Stimulated activated CD4-positive, alpha-beta T cell treated with anti-CD3 and anti-CD28 coated beads, Interleukin-12 subunit alpha, Interleukin-12 subunit beta, amount 100 ng/mL, for 4 hours (primary cell): ENCODE measurements around the gene DNMT1.
A peak's percentile ranks its signal among the peaks of the same experiment; 100 is the strongest.

Experiments
- DNase-seq: peaks from one replicate; pipeline ENCODE4 v3.0.0-alpha.2; 2020

DNMT1 gene

DNA sequence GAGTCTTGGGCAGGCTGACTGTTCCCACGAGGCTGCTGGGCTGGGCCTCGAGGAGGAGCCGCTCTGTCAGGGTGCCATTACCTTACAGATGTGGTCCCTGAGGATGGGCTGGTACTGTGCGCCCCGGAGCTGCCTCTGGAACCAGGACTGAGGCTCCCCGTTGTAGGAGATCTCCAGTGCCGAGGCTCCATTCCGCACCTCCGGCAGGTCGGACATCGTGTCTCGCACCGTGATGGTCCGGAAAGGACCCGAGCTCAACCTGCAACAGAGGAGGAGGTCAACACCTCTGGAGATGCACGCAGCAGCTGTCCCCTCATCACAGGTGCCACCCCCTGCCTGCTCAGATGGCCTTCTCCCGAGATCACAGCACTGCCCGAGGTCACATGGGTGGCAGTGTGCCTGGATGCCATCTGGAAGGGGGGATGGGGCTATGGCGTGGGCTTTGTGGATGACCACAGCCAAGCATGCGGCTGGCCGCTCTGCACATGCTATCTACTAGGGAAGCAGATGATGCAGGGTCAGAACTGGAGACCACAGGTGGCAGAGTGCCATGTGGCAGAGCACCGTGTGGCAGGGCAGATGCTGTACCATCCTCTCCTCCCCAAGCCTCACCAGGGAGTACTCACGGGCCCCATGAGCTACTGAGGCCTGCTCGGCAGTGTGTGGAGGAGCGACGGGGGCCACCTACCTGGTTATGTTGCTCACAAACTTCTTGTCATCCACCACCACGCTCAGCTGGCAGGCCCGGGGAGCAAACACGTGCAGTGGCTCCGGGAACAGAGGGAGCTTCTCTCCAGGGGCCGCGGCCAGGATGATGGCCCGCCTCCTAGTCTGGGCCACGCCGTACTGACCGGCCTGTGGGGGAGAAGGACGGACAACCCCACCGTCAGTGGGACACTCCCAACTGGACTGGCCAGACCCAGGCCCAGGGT is 56.7 kb downstream of the DNMT1 start:
- no peak for DNase-seq

DNA sequence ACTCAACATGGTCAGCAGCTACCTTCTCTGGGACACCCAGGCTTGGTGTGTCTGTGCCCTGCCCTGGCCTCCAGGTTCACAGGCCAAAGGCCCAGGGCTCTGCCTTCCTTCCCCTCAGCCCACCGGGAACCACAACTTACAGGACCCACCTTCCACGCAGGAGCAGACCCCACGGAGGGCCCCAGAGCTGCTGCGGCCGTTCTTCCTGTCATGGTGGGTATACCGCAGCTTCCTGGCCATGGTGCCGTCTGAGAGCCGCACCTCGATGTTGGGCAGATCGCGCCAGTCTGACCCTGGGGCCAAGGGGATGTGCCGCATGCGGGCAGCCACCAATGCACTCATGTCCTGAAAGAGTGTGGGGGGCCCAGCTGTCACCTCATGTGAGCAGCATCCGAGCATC is 57.8 kb downstream of the DNMT1 start:
- DNase-seq = no peak

DNA sequence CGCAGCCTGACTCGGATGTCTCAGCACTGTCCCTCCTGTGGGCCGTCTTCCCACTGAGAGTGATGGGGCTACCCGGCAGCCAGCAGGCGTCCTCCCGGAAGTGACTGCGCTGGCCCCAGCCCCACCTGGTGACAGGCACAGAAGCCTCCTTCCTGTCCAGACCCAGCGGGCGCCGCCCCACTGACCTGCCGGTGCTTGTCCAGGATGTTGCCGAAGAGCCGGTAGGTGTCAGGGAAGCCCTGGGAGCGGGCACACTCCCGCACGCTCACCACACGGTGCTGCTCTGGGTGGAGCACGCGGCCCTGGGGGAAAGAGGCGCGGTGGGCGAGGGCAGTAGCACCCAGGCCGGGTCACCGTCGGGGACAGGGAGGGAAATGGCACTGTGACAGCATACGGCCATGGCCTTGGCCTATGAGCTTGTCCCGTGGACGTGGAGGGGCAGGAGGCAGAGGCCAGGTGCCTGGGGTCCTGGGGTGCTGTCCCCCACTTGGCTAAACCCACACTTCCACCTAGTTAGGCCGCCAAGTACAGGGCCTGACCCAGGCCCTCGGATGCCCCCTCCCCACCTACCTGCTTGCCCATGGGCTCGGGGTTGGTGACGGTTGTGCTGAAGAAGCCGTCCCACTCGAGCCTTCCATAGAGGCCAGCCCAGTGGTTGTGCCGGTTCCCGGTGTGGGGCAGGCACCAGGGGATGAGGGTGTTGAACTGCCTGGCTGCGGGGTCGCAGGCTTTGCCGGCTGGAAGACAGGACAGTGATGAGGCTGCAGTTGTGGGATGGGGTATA is 59.0 kb downstream of the DNMT1 start:
- DNase-seq = no peak

DNA sequence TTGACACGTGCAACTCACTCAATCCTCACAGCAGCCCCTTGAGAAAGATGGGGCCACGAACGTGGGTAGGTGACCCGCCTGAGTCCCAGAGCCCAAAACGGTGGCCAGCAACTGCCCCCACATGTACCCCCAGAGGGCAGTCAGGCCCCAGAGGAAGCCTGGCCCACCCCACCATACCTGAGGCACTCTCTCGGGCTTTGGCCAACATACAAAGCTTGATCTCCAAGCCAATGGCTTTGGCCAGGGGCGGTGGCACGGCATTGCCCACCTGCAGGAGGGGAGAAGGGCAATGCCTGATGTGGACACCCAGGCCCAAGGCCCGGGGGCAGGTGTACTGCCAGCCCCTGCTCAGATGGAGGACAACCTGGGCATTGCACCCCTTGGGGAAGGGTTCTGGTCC is 60.7 kb downstream of the DNMT1 start:
- no peak for DNase-seq

DNA sequence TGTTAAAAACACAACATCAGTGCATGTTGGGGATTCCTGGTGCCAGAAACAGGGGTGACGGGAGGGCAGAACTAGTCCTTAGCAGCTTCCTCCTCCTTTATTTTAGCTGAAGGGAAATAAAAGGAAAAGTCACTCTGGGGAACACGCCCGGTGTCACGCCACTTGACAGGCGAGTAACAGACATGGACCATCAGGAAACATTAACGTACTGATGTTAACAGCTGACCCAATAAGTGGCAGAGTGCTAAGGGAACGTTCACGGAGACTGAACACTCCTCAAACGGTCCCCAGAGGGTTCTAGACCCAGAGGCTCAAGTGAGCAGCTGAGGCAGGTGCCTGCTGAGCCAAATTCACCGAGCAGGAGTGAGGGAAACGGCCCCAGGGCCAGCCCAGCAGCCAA is 61.2 kb downstream of the DNMT1 start:
- DNase-seq = no peak

DNA sequence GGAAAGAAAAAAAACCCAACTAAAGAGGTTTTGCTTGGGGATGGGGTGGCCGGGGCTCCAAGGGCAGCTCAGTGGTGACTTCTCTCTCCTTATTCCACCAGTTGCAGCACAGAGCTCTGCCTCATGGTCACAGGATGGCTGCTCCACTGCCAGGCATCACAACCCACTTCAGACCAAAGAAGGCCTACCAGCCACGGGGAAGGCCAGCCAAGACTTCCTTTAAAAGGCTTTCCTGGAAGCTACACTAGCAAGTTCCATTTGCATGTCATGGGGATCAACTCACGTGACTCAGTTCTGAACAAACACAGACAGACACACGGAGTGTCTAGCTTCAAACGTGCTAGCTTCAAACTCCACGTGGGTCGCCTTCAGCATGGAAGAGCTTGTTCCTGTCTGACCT is 61.8 kb downstream of the DNMT1 start:
- DNase-seq = no peak

DNA sequence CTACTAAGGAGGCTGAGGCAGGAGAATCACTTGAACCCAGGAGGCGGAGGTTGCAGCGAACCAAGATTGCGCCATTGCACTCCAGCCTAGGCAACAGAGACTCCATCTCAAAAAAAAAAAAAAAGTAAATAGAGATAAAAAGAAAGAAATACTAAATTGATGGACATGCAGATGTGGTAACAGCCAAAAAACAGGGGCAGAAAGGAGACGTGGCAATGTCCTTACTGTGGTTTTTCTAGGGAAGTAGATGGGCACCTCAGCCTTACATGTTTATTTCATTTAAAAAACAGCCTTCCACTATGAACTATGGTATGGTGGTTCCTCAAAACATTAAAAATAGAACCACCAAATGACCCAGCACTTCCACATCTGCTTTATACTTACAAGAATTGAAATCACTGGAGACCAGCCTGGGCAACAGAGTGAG is 68.5 kb downstream of the DNMT1 start:
- DNase-seq = no peak

DNA sequence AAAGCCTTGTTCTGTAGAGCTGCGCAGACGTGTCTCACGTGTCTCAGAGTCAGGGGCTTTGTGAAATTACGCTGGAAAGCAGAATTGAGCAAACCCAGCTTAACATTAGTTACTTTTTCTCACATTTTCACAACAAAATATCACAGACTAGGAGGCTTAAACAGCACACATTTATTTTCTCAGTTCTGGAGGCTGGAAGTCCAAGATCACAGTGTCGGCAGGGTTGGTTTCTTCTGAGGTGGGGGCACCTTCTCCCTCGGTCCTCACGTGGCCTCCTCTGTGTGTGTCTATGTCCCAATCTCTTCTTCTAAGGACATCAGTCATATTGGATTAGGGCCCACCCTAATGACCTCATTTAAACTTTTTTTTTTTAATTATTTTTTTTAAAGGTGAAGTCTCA is 70.3 kb downstream of the DNMT1 start:
- no peak for DNase-seq

DNA sequence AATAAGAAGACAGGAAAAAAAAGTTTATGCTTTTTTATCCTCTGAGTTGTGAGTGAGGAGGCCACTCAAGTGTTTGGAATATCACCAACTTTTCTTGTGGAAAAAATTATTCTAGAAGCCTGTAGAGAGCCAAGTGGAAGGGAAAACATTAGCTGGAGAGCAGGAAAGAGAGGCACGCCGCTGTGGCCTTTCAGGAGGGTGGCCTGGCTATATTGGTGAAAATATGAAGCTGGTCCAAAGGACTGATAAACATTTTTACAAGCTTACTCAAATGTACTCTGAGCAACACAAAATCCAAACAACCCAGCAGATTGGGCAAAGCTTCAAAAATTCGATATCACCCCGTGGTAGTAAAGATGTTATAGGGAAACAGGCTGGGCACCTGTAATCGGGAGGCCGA is 72.7 kb downstream of the DNMT1 start:
- DNase-seq = no peak

DNA sequence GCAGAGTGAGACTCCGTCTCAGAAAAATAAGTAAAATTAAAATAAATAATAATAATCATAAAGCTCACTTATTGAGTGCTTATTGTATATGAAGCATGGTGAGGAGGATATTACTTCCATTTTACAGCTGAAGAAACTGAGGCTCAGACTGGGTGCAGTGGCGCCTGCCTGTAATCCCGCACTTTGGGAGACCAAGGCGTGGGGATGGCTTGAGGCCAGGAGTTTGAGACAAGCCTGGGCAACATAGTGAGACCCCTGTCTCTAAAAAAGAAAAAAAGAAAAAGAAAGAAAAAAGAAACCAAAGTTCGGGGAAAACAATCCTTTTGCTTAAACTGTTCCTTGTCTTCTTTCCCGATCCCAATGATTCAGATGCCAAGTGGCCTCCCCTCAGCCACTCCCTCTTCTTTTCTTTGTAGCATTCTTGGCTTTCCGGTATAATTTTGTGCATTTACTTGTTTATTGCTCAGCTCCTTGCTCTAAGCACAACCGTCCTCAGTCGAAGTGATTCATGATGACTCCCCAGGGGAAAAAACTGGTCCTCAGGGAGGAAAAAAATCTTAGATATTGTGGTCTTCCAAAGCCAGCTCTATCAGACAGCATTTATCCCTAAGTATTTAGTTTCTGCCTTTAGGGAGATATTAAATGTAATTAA is 74.1 kb downstream of the DNMT1 start:
- no peak for DNase-seq

DNA sequence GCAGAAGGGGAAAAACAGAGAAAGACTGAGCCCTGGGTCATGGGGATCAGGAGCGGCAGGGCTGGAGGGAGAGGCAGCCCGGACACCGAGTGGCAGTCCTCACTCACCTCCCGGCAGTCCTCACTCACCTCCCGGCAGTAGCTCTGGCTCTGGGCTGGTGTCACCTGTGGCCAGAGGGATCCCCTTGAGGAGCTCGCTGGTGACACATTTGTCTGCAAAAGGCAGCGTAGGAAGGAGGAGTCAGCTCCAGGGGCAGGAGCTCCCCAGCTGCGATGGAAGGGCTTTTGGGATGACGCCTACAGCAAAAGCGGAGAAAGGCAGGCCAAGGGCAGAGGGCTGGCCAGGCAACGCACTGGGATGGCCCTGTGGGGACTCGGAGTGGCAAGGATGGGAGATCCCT is 75.8 kb downstream of the DNMT1 start:
- DNase-seq = no peak

DNA sequence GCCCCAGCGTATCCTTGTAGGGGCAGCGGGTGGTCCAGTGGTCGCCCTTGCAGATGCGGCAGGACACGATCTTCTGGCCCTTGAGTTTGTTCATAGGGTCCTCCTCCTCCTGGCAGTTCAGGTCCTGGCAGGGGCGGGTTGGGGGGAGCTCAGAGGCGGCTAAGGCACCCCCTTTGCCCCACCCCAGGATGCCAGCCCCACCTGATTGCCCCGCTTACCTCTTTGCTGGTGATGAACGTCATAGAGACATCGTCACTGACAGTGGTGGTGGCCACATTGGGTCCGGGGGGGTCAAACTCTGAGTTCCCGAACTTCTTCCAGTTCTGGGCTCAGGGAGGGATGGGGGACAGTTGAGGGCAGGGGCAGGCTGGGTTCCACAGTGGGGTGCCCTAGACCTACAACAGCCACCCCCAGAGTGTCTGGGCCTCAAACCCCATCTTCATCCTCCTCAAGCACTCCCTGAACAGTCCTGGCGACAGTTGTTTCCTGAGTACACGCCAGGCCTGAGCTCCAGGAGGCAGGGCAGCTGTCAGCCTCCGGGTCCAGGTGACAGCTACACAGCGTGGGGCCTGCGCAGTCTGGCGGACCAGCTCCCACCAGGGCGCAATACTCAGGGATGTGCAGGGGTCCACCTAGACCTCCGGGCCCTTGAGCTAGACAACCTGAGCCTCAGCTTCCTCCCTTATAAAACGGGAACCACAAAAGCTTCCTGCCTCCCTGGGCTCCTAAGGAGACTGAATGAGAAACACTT is 77.7 kb downstream of the DNMT1 start:
- DNase-seq = no peak

DNA sequence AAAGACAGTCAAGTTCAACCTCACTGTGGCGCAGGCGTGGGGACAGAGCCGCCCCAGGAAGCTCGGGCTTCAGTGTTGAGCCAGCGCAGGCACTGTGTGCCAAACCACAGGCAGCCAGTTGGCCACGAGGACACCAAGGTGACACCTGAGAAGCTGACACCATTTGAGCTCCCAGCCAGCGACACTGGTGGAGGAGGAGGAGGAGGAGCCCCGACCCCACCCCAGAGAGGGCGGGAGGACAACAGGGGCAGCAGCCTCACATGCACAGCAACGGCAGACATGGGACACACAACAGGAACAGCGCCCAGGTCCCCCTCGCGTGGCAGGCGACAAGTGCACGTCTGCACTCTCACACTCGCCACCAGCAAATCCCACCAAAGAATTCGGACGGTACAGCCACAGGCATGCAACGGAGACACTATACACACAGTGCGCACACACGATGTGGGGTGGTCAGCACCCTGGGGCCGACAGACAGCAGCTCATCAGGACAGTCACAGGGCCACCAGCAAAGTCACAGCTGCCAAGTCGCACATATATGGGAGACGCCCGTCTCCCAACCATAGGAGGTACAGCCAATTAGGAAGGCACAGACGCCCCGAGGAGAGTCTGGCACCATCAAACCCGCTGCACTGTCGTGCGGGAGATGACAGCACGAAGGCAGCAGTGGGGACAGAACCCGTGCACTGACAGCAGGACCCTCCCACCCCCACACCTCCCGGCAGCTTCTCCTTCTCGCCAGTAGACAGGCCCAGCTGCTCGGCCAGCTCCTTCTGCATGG is 78.5 kb downstream of the DNMT1 start:
- DNase-seq = no peak

DNA sequence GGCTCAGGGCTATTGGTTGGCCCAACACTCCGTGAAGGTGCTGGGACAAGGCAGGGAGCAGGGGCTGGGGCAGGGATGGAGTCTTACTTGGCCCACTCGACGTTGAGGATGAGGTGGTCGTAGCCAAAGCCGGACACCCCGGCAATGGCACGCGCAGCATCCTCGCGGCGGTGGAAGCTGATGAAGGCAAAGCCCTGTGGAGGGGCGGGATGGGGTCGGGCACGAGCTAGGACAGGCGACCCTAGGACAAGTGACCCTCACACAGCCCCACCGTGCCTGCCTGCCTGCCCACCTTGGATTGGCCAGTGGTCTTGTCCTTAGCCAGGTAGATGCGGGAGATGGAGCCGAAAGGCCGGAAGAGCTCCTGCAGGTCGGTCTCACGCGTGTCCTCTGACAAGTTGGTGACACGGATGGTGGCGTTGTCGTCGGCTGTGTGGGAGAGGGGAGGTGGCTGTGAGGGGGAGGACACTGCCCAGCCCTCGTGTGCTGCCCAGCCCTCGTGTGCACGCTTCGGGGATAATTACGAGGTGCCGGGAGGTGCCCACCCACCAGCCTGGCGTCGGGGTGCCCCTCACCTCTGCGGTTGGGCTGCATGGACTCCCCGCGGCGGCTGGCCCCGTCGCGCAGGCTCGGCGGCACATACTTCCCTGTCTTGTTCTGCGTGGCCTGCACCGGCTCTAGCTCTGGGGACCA is 79.2 kb downstream of the DNMT1 start:
- no peak for DNase-seq

DNA sequence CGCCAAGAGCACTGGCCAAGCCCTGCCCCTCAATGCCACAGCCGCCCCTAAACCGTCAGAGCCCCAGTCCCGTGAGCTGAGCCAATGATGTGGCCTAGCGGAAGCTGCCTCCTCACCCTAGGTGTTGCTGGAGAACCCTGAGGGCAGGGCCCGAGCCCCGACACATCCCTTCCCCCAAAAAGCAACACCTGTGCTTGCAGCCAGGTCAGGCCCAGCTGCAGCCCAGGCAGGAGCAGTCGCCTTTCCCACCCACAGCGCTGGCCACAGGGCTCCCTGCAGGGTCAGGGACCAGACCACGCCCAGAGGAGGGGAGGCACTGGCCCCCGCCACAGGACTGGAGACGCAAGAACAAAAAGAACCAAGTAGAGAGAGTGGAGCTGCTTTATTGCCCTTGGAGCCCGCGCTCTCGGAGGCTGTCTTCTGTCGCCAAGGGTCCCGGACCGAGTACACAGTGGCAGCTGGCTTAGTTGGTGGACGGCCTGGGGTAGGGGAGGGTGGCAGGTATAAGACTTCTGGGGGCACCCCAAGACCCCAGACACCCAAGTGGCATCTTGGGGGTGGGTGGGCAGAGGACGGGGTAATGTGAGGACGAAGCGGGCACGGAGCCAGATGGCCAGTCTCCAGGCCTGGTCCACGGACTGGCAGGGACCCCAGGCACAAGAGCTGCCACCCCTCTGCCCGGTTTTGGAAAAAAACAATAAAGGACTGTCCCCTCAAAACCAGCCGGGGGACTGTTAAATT is 79.9 kb downstream of the DNMT1 start:
- DNase-seq = peak; percentile 37

DNA sequence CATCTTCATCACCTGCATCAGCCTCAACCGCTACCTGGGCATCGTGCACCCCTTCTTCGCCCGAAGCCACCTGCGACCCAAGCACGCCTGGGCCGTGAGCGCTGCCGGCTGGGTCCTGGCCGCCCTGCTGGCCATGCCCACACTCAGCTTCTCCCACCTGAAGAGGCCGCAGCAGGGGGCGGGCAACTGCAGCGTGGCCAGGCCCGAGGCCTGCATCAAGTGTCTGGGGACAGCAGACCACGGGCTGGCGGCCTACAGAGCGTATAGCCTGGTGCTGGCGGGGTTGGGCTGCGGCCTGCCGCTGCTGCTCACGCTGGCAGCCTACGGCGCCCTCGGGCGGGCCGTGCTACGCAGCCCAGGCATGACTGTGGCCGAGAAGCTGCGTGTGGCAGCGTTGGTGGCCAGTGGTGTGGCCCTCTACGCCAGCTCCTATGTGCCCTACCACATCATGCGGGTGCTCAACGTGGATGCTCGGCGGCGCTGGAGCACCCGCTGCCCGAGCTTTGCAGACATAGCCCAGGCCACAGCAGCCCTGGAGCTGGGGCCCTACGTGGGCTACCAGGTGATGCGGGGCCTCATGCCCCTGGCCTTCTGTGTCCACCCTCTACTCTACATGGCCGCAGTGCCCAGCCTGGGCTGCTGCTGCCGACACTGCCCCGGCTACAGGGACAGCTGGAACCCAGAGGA is 80.6 kb downstream of the DNMT1 start:
- DNase-seq = peak; percentile 30

DNA sequence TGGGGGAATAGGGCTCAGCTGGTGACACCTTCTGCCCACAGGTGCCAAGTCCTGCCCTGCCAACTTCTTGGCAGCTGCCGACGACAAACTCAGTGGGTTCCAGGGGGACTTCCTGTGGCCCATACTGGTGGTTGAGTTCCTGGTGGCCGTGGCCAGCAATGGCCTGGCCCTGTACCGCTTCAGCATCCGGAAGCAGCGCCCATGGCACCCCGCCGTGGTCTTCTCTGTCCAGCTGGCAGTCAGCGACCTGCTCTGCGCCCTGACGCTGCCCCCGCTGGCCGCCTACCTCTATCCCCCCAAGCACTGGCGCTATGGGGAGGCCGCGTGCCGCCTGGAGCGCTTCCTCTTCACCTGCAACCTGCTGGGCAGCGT is 81.2 kb downstream of the DNMT1 start:
- peak; percentile 51 for DNase-seq

DNA sequence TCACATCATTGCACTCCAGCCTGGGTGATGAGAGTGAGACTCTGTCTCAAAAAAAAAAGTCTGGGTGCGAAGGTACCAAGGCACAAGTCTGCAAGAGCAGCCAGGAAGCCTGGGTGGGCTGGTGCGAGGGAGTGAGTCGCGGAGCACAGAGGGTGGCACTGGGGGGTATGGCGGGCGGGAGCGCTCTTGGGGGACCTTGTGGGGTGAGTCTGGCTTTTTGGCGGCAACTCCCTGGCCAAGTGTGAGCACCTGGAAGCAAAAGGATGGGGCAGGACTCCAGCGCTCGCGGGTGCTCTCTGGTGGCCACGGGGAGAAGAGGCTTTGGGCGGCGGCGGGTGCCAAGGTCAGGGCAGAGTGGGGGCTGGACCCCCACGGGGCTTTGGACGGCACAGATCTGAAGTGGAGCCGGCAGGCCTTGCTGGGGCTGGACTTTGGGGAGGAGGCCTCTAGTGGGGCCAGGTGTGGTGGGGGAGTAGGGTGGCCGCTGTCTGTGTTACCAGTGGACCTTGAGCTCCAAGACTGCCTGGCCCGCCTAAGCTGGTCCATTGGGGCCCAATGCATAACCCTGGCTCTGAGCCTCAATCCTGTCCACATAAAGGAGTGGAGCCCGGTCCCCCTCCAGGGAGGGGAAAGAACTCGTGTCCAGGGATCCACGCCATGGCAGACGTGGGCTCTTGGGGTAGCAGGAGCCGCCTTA is 81.7 kb downstream of the DNMT1 start:
- peak; percentile 73 for DNase-seq

DNA sequence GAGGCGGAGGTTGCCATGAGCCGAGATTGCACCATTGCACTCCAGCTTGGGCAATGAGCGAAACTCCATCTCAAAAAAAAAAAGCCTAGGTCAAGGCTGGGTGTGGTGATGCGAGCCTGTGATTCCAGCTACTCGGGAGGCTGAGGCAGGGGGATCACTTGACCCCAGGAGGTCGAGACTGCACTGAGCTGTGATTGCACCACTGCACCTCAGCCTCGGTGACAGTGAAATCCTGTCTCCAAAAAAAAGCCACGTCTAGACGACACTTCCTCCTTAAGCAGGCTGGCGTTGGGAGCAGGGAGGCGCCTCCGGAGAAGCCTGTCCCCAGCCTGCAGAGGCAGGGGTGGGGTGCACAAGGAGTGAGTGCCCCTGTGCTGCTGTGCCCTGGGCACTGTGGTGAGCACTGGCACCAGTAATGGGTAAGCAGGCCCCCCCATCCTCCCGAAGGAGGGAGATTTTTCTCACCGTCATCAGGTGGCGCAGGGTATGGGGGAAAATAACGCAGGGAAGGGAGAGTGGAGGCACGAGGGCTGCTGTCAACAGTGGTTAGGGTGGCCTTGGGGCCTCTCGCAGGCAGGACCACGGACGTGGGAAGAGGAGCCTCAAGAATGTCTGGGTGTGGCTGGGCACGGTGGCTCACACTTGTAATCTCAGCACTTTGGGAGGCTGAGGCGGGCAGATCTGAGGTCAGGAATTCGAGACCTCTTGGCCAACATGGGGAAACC is 82.6 kb downstream of the DNMT1 start:
- peak; percentile 47 for DNase-seq
